ENCODE results near the gene PIK3CG.

PIK3CG gene

DNA sequence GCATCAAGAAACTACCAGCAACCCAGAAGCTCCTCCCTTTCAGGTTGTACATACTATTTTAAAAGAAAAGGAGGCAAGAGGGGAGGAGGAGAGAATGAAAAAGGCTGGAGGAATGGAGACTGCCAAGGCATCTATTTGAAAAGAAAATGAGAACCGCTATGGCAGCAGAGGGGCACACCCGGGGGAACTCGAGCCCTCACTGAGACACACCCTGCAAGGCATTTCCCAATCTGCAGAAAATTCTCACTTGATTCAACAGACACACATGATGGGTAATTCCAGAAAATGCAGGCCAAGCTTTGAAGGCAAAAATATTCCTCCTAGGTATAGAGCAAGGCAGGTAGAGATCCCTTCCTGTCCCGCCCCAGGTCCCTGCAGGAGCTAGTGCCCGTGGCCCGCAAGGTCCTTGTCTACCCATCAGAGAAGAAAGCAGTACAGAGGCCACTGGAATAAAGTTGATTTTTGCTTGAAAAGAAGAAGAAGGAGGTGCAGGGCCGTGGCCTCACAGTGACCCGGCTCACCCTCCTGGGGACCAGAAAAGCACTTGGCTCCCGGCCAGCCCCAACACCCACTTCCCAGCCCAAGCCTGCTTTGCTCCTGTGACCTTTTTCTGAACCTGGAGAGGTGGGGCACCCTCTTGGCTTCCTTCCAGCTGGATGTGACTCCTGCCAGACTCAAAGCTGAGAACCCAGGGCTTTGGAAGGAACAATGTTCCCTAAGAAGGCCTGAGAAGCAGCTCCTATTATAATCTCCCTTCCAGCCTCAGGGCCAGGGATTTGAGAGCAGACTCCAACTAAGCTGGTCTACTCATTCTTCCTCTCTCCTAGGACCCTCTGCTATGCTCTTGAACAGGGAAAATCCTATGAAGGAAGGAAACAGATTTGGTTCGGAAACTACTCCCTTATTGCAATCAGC, 6.2 kb upstream of the PIK3CG start:
- DNase-seq: no peak

DNA sequence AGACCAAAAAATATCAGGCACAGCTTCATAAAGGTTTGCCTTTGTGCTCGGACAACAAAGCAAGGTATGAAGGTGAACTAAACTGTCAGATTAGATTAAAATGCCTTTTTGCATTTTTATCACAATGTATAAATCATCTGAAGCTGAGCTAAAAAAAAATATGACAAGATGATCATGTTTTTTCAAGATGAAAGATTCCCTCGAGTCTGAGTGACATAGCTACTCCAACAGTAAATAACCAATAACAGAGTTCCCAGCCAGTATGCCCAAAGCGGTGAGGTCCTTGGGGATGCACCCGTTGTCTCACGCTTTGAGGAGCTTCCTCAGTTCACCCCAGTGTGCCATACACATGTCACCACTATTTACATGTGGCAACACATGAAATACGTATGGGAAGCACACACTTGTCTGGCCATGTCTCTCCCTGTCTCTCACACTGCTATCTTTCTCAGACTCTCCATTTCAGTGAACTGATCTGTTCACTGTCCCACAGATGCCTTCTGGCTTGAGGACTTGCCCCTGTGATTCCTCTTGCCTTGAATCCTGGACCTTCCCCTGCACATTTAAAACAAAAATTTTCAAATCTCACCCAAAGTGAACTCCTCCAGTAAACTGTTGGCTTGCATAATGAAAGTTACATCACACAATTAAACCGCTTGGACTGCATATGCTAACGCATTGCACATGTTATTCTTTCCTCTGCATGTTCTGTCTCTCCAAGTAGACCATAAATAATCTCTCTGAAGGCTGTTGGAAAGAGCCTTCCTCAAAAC, 2.6 kb upstream of the PIK3CG start:
- DNase-seq: no peak

DNA sequence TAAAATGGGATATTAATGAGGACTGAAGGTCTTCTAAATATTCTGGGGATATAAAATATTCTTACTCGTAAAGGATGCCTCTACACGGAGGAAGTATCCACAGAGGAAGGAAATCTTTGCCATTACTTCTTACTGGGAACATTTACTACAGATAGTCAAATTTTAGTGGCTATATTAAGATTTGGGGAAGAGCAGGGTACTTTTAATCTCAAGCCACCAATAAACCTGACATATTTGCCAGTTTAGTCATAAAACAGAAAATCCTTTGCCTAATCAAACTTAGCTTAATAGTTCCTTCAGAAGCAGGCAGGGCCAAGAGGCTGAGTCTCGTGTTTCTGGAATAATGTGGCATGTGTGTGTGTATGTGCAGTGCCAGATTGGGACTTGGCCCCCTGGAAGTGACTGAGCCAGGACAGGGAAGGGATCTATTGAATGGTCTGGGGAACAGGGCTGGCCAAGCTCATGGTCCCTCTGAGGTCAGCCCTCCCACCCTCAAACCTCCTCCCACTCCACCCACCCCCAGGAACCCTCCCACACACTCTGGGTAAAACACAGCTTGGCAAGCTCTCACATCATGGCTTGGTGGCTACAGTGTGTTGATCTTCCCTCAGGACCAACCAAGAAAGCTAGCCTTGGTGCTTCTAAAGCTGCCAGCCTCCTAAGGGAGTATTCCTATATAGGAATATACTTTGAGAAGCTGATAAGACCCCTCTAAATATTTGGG, 1.6 kb upstream of the PIK3CG start:
- no peak for DNase-seq

DNA sequence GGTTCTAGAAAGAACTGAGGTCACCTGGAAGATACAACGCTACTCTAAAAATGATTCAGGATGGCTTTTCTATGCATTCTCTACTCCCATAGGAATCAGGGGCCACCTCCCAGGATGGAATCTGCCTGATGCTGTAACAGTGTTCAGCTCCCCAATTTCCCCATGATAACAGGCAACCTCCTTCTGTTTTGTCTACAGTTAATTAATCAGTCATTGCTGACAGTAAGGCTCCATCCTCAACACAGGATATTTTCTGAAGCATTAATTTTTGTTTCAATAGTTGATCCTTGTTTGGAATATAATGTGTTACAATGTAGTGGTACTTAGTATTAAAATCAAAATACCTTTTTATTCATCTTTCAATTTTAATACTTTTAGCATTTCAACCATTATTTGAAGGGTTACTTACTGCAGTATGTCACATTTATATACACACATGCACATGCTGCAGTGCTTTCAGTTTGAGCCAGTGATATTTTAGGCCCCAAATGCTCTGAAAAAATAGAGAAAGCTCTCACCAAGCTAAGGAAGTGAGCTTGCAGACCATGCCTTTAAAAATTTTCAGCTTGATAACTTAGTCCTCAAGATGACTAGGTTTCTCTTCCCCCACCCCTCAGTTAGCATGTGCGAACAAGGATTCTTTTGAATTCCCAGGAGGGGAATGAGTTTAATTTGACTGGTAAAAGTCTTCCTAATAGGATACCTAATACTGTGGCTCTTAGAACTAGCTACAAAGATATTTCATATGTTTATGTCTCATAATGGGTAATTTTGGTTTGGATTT, 592 bp upstream of the PIK3CG start:
- DNase-seq: no peak

DNA sequence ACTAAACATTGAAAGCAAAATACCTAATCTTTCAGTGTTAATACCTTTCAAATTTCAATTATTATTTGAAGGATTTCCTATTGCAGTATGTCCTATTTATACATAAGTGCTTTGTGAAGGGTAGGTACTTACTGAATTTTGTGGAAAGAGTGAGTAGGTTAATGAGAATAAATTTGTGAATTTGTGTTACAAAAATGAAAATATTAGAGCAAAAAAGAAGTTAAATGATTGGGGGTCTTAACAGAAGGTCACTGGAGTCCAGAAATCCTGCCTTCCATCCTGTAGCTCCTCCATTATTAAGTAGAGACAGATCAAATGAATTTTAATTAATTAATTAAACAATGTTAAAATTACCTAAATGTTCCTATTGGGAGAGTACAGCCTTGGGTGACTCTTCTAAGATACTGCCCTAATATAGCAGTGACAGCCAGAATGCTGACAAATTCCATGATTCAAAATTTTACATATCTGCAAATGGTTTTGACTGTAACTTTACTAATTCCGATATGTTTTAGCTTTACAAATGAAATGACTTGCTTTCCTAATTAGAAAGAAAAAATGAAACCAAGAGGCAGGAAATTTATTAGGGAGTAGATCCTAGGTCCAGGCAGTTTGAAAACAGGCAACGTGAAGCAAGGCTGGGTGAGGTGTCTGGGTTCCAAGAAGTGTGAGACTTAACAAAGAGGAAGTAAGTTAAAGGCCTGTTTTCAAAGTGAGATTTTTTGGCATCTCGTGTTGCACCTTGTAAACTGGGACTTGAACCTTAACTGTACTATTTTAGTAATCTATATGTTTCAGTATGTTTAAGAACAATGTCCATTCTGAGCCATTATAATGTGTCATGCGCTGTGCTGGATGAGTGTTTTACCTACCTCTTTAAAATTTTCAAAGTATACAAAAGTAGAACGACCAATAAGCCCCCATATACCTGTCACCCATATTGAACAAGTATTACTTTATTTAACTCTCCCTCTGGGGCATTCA, 1.5 kb downstream of the PIK3CG start:
- DNase-seq: no peak

DNA sequence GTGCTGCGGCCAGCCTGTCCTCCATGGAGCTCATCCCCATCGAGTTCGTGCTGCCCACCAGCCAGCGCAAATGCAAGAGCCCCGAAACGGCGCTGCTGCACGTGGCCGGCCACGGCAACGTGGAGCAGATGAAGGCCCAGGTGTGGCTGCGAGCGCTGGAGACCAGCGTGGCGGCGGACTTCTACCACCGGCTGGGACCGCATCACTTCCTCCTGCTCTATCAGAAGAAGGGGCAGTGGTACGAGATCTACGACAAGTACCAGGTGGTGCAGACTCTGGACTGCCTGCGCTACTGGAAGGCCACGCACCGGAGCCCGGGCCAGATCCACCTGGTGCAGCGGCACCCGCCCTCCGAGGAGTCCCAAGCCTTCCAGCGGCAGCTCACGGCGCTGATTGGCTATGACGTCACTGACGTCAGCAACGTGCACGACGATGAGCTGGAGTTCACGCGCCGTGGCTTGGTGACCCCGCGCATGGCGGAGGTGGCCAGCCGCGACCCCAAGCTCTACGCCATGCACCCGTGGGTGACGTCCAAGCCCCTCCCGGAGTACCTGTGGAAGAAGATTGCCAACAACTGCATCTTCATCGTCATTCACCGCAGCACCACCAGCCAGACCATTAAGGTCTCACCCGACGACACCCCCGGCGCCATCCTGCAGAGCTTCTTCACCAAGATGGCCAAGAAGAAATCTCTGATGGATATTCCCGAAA, 2.7 kb downstream of the PIK3CG start:
- DNase-seq: no peak

DNA sequence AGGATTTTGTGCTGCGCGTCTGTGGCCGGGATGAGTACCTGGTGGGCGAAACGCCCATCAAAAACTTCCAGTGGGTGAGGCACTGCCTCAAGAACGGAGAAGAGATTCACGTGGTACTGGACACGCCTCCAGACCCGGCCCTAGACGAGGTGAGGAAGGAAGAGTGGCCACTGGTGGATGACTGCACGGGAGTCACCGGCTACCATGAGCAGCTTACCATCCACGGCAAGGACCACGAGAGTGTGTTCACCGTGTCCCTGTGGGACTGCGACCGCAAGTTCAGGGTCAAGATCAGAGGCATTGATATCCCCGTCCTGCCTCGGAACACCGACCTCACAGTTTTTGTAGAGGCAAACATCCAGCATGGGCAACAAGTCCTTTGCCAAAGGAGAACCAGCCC, 3.3 kb downstream of the PIK3CG start:
- no peak for DNase-seq

DNA sequence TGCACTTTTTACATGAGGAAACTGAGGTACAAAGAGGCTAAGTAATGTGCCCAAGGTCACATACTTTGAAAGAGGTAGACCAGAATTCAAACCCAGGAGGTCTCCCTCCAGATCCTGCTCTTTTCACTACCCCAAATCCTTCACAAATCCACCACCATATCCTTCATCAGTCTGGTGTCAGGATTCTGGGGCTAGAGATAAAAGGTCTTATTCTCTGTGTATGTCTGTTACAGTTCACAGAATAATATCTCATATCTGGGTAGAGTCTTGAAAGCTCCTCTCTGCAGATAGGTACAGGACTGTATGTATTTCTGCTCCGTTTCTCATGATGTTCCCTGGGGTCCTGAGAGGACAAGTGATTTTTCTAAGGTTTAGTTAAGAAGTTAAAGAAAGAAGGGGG, 4.9 kb downstream of the PIK3CG start:
- DNase-seq: no peak

DNA sequence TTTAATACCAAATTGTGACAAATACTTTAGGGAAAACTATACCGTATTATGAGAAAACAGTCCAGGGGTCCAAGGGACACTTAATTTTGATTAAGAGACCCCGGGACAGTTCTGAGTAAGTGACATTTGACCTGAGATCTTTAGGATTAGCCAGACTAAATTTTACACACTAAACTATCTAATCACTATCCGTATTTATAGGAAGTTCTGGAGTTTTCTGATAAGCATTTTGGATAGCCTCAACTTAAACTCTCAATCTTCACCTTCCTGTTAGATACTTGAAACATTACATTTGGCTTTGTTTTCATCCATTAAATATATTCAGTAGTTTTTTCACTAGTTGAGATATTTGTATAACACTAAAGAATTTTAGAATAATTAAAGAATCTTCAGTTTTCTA, 5.4 kb downstream of the PIK3CG start:
- no peak for DNase-seq

DNA sequence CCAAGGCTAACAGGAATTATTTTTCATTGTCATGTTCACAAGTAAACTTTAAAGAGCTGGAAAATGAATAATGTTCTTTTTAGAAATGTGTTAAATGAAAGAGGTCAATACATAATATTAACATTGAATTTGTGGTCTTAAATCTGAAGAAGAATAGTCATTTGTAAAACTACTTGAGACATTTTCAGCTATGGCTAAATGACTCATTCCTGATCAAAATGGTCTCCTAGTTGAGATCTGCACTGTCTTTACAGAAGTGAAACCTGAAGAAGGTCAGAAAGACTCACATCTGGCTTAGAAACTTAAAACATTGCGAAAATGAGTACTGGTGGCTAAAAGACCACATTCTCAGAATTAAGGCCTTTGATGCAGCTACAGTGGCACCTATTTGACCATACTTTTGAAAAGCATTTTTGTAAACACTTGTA, 5.9 kb downstream of the PIK3CG start:
- DNase-seq: no peak

DNA sequence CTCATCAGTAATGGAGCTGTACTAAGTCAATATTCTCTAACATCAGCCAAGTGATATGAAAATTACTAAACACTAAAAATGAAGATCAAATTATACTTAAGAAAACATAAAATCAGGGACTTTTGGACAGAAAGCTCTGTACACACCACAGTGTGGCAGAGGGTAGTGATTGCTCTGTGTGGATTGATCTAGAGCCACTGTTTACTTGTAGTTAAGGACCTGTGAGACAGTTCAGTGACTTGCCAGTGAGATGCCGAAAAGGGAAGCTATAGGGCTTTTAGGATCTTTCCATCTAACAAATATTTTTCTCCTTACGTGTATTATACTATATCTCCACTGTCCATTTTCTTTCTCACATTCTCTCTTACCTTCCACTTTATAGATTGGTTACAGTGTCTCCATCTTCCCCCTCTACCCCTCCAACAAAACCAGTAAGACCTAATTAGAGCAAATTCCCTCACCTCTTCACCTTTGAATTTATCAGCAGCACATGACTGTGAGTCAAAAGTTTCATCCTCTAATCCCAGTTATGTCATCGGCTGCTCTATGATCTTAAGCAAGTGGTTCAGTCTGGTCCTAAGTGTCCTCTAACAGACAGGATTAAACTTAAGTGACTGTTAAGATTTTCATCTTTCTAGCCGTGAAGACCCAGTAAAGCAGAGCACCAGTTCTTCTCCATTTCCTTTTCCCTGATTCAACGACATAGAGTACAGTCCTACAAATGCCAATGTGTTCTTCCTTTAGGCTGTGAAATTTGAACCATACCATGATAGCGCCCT, 6.9 kb downstream of the PIK3CG start:
- DNase-seq: no peak

DNA sequence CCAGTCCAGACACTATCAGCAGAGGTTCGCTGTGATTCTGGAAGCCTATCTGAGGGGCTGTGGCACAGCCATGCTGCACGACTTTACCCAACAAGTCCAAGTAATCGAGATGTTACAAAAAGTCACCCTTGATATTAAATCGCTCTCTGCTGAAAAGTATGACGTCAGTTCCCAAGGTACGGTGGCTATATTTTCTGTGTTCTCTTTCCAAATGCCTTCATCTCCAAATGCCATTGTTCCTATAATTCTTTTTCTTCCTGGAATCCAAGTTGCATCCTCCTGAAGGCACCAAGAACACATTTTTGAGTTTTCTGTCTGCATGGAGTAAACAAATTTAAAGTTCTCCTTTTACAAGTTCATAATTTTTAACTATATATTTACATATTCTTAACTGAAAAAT, 7.7 kb downstream of the PIK3CG start:
- DNase-seq: no peak

DNA sequence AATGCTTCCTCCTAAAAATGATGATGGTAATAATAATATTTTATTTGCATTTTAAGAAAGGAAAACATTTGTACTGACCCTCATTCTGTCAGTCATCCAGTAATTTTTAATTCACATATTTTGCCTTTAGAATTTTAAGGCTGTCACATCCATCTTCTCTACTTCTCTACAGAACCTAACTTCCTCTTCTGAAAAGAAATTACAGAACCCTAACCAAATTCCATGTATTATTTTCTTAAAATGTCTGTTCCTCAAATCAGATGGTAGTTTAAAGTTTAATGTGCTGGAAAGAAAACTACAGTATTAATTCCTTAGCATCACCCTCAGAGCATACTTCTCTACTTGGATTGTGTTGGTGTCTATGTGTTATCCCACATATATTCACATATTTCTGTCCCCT, 9.0 kb downstream of the PIK3CG start:
- no peak for DNase-seq

DNA sequence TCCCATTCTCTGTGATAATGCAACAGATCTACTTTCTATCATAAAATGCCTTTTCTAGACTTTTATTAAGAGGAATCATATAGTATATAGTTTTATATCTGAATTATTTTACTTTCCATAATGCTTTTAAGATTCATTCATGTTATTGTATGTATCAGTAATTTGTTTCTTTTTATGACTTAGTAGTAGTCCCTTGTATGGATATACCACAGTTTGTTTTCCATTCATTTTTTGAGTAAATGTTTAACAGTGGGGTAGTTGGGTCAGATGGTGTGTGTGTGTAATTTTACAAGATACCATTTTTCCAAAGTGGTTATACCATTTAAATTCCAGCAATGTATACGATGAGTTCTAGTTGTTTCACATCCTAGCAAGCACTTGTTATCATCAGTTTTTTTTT, 10.4 kb downstream of the PIK3CG start:
- DNase-seq: no peak

DNA sequence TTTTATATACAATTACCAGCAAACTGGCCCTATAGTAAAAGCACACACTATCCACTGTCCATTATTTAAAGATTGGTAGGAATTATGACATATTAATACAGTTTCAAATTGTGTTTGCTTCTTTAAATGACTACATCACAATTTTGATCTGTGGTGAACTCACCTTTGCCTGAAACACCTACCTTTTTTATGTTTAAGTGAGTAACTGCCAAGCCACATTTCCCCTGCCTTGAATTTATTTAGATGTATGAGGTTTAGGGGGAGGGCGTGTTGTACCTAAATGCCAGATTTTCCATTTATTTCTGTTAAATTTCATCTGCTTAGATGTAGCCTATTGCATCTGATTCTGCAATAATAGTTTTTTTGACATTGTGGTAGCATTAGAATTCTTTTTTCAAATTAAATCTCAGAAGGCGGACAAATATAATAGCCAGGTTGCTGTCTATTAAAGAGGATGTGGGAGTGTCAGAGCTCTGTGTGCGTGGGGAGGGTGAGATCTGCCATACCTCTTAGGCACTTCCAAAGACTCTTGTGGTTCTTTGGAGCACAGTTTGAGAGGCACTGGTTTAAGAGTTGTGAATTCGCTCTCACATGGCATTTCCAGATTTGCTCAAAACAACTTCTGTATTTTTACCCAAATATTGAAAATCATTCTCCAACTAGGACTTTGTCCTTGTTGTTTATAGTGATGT, 13.8 kb downstream of the PIK3CG start:
- no peak for DNase-seq

DNA sequence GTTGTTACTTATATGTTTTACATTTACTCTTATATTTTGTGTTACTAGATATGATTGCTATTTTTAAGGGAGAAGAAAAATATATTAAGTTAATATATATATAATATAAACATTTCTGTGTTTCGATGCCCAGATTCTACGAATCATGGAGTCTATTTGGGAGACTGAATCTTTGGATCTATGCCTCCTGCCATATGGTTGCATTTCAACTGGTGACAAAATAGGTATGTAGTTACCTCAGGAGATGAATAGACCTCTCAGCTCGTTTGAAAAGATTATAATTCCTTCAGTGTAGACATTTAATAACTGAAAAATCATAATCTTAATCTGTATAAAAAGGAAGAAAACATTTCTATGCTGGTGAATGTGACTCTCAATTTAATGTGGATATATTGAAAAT, 16.9 kb downstream of the PIK3CG start:
- no peak for DNase-seq

DNA sequence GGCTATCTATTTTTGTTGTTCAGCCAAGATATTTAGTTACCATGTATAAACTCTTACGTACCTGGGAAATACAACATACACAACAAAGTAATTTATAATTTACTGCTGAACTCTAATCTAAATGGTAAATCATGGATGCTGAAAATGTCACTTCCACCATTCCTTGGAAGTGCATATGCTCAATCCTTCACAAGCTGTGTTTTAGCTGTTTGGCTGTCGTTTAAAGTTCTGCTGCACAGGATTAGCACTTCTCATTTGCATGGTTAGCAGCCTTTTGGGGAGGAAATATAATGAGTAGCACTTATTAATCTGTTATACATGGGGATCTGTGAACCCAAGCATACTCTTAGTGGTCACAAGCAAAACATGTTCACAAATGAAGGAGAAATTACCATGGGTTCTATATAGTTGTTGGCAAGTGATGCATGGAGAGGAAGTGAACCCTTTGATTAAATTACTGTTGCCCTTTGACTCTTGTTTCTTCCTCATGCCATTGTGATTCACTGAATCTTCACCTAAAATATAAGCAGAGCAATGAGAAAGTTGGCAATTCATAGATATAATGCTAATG, 18.5 kb downstream of the PIK3CG start:
- no peak for DNase-seq

DNA sequence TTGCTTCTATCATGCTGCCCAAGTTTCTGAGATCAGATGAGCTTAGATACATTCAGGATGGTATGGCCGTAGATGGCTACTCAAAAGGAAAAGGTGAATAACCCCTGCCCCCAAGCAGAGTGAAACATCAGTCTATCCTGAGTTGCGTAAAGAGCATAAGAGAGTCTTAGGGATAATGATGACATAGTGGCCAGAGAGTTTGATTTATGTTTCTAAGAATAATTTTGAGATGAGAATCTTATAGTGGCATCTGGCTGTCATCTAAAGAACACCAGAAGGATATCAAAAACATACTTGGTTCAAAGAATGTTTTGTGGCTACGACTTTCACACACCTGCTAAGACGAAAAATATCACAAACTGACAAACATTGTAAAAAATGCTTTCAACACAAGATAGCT, 20.6 kb downstream of the PIK3CG start:
- DNase-seq: no peak

DNA sequence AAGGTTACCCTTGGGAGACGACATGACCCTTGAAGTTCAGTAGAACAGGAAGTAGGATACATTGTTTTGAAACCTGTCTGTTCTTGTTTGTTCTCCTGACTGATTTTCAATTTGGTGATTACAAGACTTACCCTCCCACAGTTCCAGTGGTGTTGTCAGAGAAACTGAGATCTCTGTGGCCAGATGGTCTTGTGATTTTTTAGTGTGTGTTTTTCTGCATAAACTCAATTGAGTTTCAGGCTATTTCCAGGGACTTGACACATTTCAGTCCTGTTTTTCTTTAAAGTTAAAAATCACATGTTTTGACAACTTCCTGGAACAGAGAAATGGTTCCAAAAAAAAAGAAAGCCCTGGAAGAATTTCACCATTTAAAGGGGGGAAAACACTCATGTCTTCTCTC, 22.3 kb downstream of the PIK3CG start:
- no peak for DNase-seq

Measured in CD4-positive, alpha-beta T cell treated with Interleukin-6 for 4 hours (primary cell).